GM18951 (cell line): ENCODE results near the gene HES4.
A peak's percentile ranks its signal among the peaks of the same experiment; 100 is the strongest.

Experiments used
- POLR2A ChIP-seq: IDR thresholded peaks from 4 replicates; pipeline ENCODE4 v1.6.1; 2011; ENCODE audit warnings: mild to moderate bottlenecking; ENCODE audit not compliant: insufficient read length, insufficient read depth; ENCODE audit errors: extremely low read depth
- in situ Hi-C: fragments of 300-500 bp; cut with MboI; formaldehyde crosslinking; loops from one replicate; pipeline ENCODE4 v1.12.0; 2022; ENCODE audit warnings: low sequenced_read_pairs, mixed read lengths, inconsistent platforms; ENCODE audit not compliant: unreplicated experiment

The HES4 gene

DNA sequence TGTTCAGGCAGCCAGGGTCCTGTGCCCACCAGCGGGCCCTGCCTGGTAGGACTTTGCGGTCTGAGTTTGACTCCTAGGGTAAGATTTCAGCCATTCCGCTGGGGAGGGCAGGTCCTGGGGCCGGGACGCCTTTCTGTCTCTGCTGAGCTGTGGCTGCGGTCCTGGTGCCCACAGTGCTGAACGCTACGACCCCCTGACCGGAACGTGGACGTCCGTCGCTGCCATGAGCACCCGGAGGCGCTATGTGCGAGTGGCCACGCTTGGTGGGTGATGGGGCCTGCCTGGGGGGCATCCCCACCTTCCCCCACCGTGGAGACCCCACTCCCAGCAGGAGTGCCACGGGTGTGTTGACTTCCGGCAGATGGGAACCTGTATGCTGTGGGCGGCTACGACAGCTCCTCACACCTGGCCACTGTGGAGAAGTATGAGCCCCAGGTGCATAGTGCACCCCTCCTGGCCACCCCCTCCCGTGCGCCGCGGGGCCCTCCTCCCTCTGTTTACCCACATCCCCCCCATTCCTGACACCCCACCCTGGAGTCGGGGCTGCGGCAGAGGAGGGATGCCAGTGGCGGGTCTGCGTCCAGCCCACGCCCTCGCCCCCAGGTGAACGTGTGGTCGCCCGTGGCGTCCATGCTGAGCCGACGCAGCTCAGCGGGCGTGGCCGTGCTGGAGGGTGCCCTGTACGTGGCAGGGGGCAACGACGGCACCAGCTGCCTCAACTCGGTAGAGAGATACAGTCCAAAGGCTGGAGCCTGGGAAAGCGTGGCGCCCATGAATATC lies 36.0 kb downstream of the HES4 start:
- no peak for TF ChIP-seq POLR2A
- in situ Hi-C loops, result no loop called here

DNA sequence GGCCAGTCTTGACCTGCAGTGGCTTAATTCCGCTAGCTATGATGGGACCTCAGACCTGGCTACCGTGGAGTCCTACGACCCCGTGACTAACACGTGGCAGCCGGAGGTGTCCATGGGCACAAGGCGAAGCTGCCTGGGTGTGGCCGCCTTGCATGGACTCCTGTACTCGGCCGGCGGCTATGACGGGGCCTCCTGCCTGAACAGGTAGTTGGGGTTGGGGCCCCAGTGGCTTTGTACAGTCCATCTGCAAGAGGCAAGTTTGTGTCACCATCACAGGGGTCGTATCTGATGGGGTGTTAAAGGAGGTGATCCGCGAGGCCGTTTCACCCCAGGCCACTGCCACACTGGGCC lies 36.6 kb downstream of the HES4 start:
- no peak for TF ChIP-seq POLR2A
- in situ Hi-C loops, result no loop called here

DNA sequence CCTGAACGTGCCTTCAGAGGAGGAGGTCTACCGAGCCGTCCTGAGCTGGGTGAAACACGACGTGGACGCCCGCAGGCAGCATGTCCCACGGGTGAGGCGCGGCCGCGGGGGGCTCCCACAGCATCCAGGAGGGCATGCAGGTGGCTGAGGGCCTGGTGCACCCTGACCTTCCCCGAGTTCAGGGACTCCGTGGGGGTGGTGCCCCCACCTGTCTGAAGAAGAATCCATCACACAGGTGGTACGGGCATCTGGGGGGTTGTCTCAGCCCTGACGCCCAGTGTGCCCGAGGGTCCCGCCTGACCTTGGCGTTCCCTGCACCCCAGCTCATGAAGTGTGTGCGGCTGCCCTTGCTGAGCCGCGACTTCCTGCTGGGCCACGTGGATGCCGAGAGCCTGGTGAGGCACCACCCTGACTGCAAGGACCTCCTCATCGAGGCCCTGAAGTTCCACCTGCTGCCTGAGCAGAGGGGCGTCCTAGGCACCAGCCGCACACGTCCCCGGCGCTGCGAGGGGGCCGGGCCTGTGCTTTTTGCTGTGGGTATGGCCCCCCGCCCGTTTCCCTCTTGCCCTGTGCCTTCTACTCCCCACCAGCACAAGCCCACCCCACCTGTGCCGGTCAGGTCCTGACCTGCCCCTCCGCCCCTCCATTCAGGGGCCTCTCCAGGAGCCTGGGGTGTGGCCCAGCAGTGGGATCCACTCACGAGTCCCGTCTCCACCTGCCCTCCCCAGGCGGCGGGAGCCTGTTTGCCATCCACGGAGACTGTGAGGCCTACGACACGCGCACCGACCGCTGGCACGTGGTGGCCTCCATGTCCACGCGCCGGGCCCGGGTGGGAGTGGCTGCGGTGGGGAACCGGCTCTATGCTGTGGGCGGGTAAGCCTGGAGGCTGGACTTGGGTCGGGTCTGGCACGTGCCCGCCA lies 37.3 kb downstream of the HES4 start:
- TF ChIP-seq POLR2A, result no peak
- in situ Hi-C loops, result no loop called here

DNA sequence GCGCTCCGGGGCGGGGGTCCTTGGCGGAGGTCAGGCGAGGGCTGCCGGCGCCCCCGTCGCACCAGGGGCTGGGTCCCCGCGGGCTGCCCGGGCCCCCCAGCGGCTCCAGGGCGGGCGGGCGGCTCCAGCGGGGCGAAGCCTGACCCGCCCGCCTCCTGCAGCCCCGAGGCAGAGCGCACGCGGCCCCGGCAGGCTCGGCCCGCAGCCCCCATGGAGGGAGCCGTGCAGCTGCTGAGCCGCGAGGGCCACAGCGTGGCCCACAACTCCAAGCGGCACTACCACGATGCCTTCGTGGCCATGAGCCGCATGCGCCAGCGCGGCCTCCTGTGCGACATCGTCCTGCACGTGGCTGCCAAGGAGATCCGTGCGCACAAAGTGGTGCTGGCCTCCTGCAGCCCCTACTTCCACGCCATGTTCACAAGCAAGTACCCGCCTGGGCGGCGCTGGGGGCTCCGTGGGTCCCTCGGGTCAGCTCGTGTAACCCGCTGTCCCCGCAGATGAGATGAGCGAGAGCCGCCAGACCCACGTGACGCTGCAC lies 38.7 kb downstream of the HES4 start:
- no peak for TF ChIP-seq POLR2A
- in situ Hi-C loops, result no loop called here

DNA sequence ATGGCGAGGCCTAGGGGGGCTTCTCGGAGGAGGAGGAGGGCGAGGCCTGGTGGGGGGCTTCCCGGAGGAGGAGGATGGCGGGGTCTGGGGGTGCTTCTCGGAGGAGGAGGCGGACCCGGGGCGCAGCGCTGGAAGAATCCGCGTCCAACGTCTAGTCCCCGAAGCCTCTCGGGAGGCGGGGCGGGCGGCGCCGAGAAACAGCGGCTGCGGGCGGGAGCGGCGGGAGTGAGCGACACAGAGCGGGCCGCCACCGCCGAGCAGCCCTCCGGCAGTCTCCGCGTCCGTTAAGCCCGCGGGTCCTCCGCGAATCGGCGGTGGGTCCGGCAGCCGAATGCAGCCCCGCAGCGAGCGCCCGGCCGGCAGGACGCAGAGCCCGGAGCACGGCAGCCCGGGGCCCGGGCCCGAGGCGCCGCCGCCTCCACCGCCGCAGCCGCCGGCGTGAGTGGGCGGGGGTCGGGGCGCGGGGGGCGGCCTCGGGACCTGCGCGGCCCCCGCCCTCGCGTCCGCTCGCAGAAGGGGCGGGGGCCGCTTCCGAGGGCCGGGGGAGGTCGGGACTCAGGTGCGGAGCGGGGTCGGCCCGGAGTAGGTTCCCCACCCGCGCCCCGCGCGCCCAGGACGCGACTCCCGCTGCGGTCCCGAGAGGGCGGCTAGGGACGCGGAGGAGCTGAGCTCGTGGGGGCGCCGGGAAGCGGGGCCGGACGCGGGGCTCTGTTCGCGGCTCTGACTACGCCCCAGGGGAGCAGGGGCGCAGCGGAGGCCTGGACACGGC lies 39.4 kb downstream of the HES4 start, which contains the start of gene KLHL17:
KLHL17 (plus strand) TSS at position 222 of the 769 bp plus-strand sequence; CDS start at position 332, 110 bp downstream.
- peak; percentile 59 for TF ChIP-seq POLR2A
- in situ Hi-C loops, result no loop called here

DNA sequence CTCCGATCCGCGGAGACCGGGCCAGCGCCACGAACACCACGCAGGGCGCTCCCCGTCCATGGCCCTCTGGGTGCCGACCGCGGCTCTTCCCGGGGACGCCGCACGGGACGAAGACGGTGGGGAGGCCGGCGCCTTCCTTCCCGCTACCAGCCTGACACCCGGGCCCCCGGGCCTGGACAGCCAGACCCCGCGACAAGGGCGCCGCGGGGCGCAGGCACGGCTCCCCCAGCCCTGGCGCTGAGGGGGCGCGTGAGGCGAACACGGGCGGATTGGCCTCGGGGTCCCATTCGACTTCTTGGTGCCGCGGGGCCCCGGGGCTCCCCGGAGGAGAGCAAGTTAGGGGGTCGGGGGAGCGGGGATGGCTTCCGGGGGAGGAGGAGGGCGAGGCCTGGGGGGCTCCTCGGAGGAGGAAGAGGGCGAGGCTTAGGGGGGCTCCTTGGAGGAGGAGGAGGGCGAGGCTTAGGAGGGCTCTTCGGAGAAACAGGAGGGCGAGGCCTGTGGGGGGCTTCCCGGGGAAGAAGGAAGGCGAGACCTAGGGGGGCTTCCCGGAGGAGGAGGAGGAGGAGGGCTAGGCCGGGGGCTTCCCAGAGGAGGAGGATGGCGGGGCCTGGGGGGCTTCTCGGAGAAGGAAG lies 40.0 kb downstream of the HES4 start:
- in situ Hi-C loops, result no loop called here
- no peak for TF ChIP-seq POLR2A

DNA sequence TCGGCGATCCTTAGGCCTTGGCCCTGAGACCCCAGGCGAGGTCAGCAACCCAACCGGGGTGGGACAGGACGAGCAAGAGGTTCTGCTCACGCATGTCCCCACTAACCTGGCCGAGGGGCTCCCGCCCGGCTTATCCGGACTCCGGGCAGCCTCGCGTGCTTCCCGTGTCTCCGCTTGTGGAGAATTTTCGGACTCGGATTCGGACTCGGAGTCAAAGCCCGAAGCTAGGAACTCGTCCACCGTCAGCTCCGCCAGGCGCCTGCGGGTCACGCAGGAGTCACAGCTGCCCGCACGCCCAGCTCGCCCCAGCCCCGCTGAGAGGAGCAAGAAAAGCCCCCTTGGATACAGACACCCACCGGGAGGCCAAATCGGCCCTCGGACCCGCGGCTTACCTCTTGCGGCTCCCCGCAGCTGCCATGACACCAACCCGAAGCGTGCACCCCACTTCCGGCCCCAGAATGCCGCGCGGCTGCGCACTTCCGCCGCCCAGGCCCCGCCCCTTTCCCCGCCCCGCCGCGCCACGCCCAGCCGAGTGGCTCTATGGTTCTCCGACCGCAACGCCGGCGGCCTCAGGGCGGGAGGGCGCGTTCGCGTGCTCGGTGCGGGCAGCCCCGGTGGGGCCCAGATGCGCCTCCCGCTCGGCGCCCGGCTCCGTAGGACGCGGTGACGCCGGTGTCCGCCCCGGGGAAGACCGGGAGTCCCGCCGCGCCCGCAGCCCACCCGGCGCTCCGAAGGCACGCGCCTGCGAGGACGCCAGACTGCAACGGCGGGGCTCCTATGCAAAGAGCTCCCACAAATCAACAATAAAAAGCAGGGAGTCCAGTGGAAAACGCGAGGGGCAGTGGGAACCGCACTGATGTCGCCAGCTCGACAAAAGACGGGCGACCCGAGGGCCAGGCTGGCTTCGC lies 40.8 kb downstream of the HES4 start, which contains the start of gene NOC2L:
NOC2L (minus strand) TSS at position 434 of the 908 bp plus-strand sequence; CDS start at position 418, 16 bp downstream.
- peak; percentile 78 for TF ChIP-seq POLR2A
- in situ Hi-C loops, result no loop called here

DNA sequence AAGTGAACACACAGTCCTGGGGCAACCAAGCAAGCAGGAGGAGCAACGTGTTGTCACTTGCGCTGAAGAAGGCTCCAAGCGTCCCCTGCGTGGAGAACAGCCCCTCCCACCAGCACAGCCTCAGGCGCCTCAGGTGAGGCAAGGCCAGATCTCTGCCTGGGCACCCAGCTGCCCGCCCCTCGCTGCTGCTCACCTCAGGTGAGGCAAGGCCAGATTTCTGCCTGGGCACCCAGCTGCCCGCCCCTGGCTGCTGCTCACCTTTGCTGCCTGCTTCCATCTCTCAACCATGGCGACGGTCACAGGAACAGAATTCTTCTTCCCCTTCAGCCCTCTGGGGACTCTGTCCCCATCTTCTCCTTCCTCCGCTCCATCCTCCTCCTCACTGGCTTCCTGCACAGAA lies 43.3 kb downstream of the HES4 start:
- in situ Hi-C loops, result no loop called here

DNA sequence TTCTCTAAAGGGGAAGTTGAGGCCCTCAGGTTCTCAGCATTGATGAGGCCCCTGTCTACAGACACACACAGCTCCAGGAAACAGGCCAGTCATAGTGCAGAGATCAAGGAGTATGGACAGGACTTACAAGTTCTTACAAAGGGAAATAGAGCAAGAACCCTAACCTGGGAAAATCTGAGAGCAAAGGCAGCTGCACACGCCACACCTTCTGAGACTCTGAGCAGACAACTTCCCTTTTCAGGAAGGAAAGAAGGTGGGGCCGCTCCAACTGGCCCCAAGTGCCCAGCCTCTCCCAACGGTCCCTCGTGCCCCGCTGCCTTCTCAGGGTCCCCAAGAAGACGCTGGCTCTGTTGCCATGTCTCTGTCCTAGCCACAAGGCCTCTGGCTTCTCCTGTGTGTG lies 44.4 kb downstream of the HES4 start:
- TF ChIP-seq POLR2A, result no peak
- in situ Hi-C loops, result no loop called here

More for the DNA sequence above, 43.3 kb downstream of the HES4 start:
- TF ChIP-seq POLR2A, result no peak

DNA sequence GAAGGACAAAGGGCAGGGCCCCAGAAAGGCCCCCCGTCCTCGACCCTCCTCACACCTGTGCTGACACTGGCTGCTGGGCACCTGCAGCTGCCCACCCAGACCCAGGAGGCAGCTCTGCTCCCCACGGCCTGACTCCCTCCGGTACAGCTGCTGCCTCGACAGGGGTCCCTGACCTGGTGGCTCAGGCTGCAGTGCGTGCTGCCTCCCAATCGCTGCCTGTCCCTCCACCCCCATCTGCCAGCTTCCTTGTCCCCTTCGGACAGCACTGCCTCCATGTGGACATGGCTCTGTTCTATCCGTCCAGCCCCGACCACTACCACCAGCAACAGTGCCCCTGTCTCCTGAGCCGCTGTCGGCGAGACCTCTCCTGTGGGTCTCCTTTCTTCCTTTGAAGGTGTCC lies 45.0 kb downstream of the HES4 start:
- in situ Hi-C loops, result no loop called here
- no peak for TF ChIP-seq POLR2A

DNA sequence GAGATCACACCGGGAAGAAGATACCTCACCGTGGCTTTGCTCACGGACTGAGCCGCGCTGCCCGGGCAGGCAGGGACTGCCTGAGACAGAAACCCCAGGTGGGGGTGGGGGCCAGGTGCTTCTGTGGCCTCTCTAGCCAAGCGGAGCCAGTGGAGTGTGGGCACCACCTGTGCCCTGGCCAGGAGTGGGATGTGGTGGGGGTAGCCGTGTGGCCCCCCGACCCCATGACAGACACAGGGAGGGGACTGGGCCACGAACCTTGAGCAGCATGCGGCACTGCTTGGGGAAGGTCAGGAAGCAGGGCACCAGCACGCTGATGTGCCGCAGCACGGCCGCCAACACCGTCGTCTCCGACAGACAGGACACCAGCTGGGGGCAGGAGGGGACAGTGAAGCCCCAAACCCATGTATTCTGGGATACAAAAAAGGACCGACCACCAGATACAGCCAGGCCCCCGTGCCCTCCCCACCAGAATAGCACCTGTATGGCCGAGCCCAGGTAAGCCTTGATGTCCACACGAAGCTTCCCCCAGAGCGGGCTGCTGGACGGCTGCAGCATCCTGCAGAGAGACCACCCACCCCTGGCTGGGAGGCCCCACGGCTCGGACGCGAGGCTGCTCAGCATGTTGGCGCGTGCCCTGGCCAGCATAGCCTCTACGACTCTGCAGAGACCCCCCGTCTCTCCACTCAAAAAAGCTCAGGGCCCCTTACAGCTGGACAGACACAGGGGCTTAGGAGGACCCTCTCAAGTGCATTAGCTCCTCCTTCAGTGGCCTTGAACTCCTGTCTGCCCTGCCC lies 46.2 kb downstream of the HES4 start:
- no peak for TF ChIP-seq POLR2A
- in situ Hi-C loops, result no loop called here

DNA sequence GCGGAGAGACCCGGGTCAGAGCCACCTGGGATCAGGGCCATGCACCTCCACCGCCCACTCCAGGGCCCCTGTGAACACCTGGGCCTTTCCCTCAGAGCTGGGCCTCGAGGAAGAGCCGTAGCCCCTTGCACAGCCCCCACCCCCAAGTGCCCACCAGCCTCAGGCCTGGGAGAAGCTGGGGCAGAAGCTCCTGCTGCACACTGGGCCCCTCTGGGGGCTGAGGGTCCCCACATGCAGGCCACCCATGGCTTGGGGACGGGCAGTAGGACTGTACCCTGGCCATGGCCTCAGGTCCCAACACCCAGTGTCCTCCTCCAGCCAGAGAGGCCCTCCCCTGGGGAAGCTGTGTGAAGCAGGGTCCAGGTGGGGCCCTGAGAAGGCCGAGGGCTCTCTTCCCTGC lies 47.3 kb downstream of the HES4 start:
- no peak for TF ChIP-seq POLR2A
- in situ Hi-C loops, result no loop called here
